ENCODE data around the gene SLC13A2.

DNA sequence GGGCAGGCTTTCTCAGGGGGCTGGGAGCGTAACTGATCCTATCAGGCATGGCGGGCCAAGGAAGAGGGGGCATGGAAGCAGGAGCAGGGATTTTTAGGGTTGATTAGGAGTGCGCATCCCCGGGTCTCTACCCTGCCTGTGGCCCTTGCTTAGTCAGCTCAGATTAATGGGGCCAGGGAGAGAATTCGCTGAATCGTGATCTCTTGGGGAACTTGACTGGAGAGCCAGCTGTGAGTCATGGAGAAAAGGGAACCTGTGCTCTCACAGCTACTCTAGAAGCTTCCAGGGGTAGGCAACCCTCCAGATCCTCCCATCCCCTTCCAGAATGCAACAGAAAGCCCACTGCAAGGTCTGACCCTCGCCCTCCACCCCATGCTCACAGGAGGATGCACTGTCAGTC, 36.3 kb downstream of the SLC13A2 start:
- TF ChIP-seq CTCF (optimal IDR thresholded peaks at IDR 0.05 in 1 of 3, IDR thresholded peaks at IDR 0.05 in 1 of 3, conservative IDR thresholded peaks at IDR 0.05 in 1 of 3; ENCODE audit: extremely low read depth in 1 of 3, insufficient read depth in 2 of 3, low read length in 3 of 3) (no peak), EZH2 (IDR thresholded peaks at IDR 0.05; ENCODE audit: low read length) (no peak)

Measured in keratinocyte (primary cell).